Testis (tissue), 2 donors: ENCODE results near the gene SLC6A8.
"Not testable (repeated sequence)": the region's sequence is repeated elsewhere in the genome, so short reads cannot be mapped to it uniquely, and the experiment has no call there.

Source experiments
- POLR2A ChIP-seq: fragments of 450-650 bp; IDR thresholded peaks from one replicate; pipeline ENCODE4 v1.6.1; 2017; ENCODE audit warnings: antibody characterized with exemption, mild to moderate bottlenecking, moderate library complexity
- TF ChIP-seq, protein P1 (sequence below), 3 experiments: fragments of 450-650 bp in 2 of 3; fragments of 200-600 bp in 1 of 3; sonication (generic) in 1 of 3; IDR thresholded peaks; one replicate each; pipeline ENCODE4 v1.5.1; 2016 to 2019; ENCODE audit warnings: antibody characterized with exemption in 3 of 3, mild to moderate bottlenecking in 2 of 3, moderate library complexity in 1 of 3

DNA sequence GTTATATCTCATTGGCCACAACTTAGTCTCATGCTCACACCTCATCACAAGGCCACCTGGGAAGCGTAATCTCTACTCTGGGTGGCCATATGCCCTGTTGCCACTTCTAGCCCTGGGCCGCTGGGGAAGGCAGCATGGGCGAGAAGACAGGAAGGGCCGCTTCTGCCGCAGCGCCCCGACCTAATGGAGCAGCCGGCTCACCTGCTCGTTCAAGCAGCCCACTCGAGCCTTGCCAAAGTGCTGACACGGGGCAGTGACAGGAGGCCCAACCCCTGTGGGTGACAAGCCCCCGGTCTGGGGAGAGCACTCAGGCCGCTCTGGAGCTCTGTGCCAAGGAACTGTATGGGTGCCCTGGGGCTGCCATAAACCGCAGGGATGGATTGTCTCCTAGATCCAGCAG, 54.4 kb downstream of the SLC6A8 start:
- TF ChIP-seq, protein P1, sequence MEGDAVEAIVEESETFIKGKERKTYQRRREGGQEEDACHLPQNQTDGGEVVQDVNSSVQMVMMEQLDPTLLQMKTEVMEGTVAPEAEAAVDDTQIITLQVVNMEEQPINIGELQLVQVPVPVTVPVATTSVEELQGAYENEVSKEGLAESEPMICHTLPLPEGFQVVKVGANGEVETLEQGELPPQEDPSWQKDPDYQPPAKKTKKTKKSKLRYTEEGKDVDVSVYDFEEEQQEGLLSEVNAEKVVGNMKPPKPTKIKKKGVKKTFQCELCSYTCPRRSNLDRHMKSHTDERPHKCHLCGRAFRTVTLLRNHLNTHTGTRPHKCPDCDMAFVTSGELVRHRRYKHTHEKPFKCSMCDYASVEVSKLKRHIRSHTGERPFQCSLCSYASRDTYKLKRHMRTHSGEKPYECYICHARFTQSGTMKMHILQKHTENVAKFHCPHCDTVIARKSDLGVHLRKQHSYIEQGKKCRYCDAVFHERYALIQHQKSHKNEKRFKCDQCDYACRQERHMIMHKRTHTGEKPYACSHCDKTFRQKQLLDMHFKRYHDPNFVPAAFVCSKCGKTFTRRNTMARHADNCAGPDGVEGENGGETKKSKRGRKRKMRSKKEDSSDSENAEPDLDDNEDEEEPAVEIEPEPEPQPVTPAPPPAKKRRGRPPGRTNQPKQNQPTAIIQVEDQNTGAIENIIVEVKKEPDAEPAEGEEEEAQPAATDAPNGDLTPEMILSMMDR (IDR thresholded peaks at IDR 0.05), result not testable (repeated sequence)
- not testable (repeated sequence) for TF ChIP-seq POLR2A
